Ovary (tissue), 9 donors: ENCODE results near the gene BUB3. TPM values are rescaled to one million over a fixed set of nuclear protein-coding genes. Genes with fewer than 3 reads are reported as not detected.

ENCODE experiments used
- DNase-seq, 5 donors: peaks; one replicate each; pipeline ENCODE4 v3.0.0-alpha.2; 2019 to 2020
- H3K27ac ChIP-seq, 2 donors: fragments of 200-600 bp; one replicate each; pipeline versions ENCODE4 v1.5.1 to v1.8.0; 2019 to 2022
- H3K27me3 ChIP-seq: fragments of 200-600 bp; one replicate; pipeline ENCODE4 v1.8.0; 2022
- H3K36me3 ChIP-seq: fragments of 200-600 bp; sonication (generic); one replicate; pipeline ENCODE4 v1.5.1; 2019
- H3K4me1 ChIP-seq: one replicate; pipeline ENCODE4 v1.8.1; 2013; ENCODE audit warnings: mild to moderate bottlenecking, moderate library complexity; ENCODE audit not compliant: insufficient read depth
- H3K4me3 ChIP-seq: fragments of 200-600 bp; sonication (generic); one replicate; pipeline ENCODE4 v1.5.1; 2017
- H3K9me3 ChIP-seq, 2 donors: fragments of 200-600 bp in 1 of 2; sonication (generic) in 1 of 2; one replicate each; pipeline versions ENCODE4 v1.5.1 to v1.8.1; 2013 to 2019; ENCODE audit warnings: mild to moderate bottlenecking in 1 of 2, moderate library complexity in 1 of 2
- CTCF ChIP-seq, 3 donors: fragments of 450-650 bp in 2 of 3; fragments of 200-600 bp in 1 of 3; IDR thresholded peaks; one replicate each; pipeline versions ENCODE4 v1.5.1 to v1.8.0; 2016 to 2022; ENCODE audit warnings: antibody characterized with exemption in 3 of 3, mild to moderate bottlenecking in 1 of 3
- EP300 ChIP-seq: sonication (generic); formaldehyde crosslinking; IDR thresholded peaks from one replicate; pipeline ENCODE4 v1.6.1; 2017; ENCODE audit warnings: antibody characterized with exemption
- POLR2A ChIP-seq: fragments of 450-650 bp; IDR thresholded peaks from one replicate; pipeline ENCODE4 v1.6.1; 2017; ENCODE audit warnings: antibody characterized with exemption, mild to moderate bottlenecking, moderate library complexity
- WGBS, 3 donors: extraction: QIAGEN DNeasy Blood & Tissue Kit in 1 of 3; methylation state at CpG; one replicate each; pipeline versions ENCODE4 v1.1.5 to v1.1.7; 2013 to 2017; 5-methylcytosine and 5-hydroxymethylcytosine counted together
- intact Hi-C, 4 donors: fragments of 100-400 bp; cut with DNase I; formaldehyde crosslinking; loops; one replicate each; pipeline versions ENCODE4 v1.11.0 to v1.15.1; 2022 to 2023
- polyA plus RNA-seq, 2 donors: library from polyadenylated mRNA; stranded (reverse); fragments of 200-250 nt in 1 of 2; fragments of 350-450 nt in 1 of 2; fragmentation: Illumina TruSeq in 1 of 2; extraction: RNeasy Lipid Tissue Mini Kit (QIAGEN cat#74804) in 1 of 2; gene quantifications; one replicate each; pipeline ENCODE4 v1.2.3, GENCODE V29; 2013 to 2014
- total RNA-seq, 7 donors: library from RNA; depleted of rRNA in 2 of 7; stranded (reverse); fragments of >200 nt in 2 of 7; fragmentation: NEBNext Ultra II Directional in 3 of 7; extraction: Animal tissue kit (Norgen Biotek cat#: 25700) in 3 of 7; gene quantifications; one replicate each; pipeline versions ENCODE4 v1.1.0 to v1.2.4, GENCODE V29; 2016 to 2023
- donor health status: DM: no; HTN: no; CAD: no; lungs with moderate emphysema.
- donor health status: DM: no; HTN: no; CAD: no.
- donor health status: Bipolar disorder and iron deficiency.
- donor health status: DM: yes; HTN: yes; CAD: no.
- donor health status: DM: no; HTN: no; CAD: no.
- donor health status: DM: yes; HTN: yes; CAD: no.

Gene BUB3
- total and polyA plus RNA-seq, 9 donors, result 54.8 to 63.1 (median 59.9) TPM

GRCh38 chr10:123187781-123188180, 33.6 kb downstream of the BUB3 start:
- Histone ChIP-seq H3K9me3 (no peaks in the 10 kb centered on the region), H3K4me3 (no peak overlapping the region), H3K27me3 (no peaks in the 10 kb centered on the region), H3K27ac (no peak overlapping the region), H3K4me1 (no peaks in the 10 kb centered on the region), H3K36me3 (no peaks in the 10 kb centered on the region)
- 96 to 98% (median 97%) methylated on average over 5 of the region's 5 CpGs for WGBS, 3 donors
- intact Hi-C loops, result no loop called here
- TF ChIP-seq EP300, result no peak
- TF ChIP-seq POLR2A, result no peak
- no peak for TF ChIP-seq CTCF (IDR thresholded peaks at IDR 0.05)
- DNase-seq, result no peak

GRCh38 chr10:123191886-123192285, 37.7 kb downstream of the BUB3 start:
- Histone ChIP-seq H3K9me3 (no peaks in the 10 kb centered on the region), H3K36me3 (no peaks in the 10 kb centered on the region), H3K4me3 (no peak overlapping the region), H3K27ac (no peak overlapping the region), H3K27me3 (no peaks in the 10 kb centered on the region), H3K4me1 (no peaks in the 10 kb centered on the region)
- intact Hi-C loops, result no loop called here
- TF ChIP-seq CTCF (IDR thresholded peaks at IDR 0.05), result no peak
- no peak for TF ChIP-seq EP300
- no peak for TF ChIP-seq POLR2A
- WGBS, 3 donors, result 91 to 93% (median 92%) methylated on average over 8 of the region's 8 CpGs
- no peak for DNase-seq

- no peak for DNase-seq
- WGBS, 3 donors, result 86 to 91% (median 88%) methylated on average over 9 of the region's 9 CpGs
These were observed 39.9 kb downstream of the BUB3 start for GRCh38 chr10:123194056-123194455.

GRCh38 chr10:123200531-123200930, 46.3 kb downstream of the BUB3 start:
- WGBS, 3 donors, result 68 to 82% (median 69%) methylated on average over 6 of the region's 6 CpGs
- intact Hi-C loops, result no loop called here
- no peaks in the 10 kb centered on the region for H3K4me1 ChIP-seq
- H3K36me3 ChIP-seq, result no peaks in the 10 kb centered on the region
- no peaks in the 10 kb centered on the region for H3K9me3 ChIP-seq
- H3K27ac ChIP-seq, result no peak overlapping the region
- H3K4me3 ChIP-seq, result no peak overlapping the region
- H3K27me3 ChIP-seq, result no peaks in the 10 kb centered on the region
- no peak for DNase-seq
- no peak for TF ChIP-seq POLR2A
- no peak for TF ChIP-seq EP300
- no peak for TF ChIP-seq CTCF (IDR thresholded peaks at IDR 0.05)

More at GRCh38 chr10:123194056-123194455, 39.9 kb downstream of the BUB3 start:
- H3K4me3 ChIP-seq, result no peak overlapping the region
- no peaks in the 10 kb centered on the region for H3K4me1 ChIP-seq
- no peak overlapping the region for H3K27ac ChIP-seq
- H3K9me3 ChIP-seq, result no peaks in the 10 kb centered on the region
- no peaks in the 10 kb centered on the region for H3K27me3 ChIP-seq
- intact Hi-C loops, result no loop called here
- TF ChIP-seq EP300 (no peak), CTCF (IDR thresholded peaks at IDR 0.05) (no peak), POLR2A (no peak)
- no peaks in the 10 kb centered on the region for H3K36me3 ChIP-seq
